ENCODE results near the gene BPI.
"Not testable (repeated sequence)": the region's sequence is repeated elsewhere in the genome, so short reads cannot be mapped to it uniquely, and the experiment has no call there.

BPI gene

DNA sequence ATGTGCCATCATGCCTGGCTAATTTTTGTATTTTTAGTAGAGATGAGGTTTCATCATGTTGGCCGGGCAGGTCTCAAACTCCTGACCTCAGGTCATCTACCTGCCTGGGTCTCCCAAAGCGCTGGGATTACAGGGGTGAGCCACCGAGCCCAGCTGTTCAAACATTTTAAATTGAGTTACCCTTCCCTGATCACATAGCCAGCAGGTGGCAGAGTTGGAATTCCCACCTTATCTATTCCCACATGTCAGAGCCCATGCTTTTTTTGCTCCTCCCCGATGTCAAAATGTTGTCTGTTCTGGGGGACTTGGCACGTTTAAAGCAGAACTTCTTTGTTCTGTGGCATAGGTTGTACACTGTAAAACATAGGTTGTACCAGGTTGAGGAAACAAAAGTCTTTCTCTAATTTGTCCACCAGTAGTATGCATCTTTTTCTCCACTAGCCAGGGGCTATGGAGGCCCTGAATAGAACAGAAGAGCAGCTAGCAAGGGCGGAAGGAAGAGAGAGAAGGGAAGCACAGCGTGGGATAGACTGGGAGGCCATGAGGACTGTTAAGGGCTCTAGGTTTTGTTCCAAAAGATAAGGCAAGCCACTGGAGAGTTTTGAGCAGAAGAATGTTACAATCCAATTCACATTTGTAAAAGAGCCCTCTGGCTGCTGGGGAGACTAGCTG is 35.0 kb downstream of the BPI start:
- no peak for DNase-seq

DNA sequence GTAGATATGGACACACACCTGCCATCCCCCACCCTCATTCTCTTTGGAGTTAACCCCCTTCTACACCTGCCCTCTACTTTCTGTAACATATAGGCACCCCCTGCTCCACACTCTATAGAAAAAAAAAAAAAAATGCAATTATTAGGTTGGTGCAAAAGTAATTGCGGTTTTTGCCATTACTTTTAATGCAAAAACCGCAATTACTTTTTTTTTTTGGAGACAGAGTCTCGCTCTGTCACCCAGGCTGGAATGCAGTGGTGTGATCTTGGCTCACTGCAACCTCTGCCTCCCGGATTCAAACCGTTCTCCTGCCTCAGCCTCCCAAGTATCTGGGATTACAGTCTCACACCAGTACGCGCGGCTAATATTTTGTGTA is 35.6 kb downstream of the BPI start:
- DNase-seq, result not testable (repeated sequence)

DNA sequence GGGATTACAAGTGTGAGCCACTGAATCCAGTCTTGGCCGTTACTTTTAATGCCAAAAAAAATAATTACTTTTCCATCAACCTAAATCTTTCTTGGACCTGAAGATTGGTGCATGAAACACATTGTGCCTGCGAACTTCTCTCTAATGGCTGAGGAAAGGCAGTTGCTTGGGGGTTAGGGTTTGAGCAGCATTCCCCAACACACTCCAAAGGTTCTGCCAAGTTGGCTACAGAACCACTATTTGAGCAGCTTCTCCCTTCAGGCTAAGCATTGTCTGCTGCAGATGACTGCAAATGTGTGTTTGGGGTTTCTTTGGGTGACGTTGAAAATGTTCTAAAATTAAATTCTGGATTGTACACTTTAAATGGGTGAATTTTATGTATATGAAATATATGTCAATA is 36.0 kb downstream of the BPI start:
- DNase-seq, result no peak

DNA sequence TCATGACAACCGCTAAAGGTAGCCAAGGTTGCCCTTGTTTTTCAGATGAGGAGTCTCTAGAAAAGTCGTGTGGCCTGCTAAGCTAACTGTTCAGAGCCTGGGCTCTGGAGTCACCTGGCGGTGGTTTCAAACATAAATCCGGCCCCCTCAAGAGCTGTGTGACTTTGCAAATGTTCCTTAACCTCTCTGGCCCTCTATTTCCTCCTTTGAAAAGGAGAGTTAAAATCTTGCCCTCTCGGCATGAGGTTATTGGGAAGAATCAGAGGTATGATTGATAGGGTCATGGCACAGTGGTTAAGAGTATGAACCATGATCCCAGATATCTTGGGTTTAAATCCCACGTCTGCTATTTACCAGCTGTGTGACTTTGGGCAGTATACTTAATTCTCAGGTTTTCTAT is 36.7 kb downstream of the BPI start:
- no peak for DNase-seq

DNA sequence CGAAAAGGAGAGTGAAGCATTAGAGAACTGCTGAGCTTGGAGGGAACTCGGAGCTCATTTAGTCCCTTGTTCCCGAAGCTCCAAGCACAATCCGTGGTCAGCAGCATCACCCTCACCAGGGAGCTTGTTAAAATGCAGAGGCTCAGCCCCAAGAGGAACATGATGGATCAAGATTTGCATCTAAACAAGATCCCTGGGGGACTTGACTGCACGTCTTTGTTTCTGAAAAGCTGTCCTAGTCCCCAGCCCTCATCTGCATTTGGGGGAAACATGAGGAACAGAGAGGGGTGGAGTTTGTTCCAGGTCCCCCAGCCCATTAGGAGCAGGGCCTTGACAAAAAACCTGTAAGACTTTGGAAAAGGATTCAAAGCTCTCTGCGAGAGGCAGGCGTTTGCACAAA is 38.3 kb downstream of the BPI start:
- DNase-seq, result no peak

DNA sequence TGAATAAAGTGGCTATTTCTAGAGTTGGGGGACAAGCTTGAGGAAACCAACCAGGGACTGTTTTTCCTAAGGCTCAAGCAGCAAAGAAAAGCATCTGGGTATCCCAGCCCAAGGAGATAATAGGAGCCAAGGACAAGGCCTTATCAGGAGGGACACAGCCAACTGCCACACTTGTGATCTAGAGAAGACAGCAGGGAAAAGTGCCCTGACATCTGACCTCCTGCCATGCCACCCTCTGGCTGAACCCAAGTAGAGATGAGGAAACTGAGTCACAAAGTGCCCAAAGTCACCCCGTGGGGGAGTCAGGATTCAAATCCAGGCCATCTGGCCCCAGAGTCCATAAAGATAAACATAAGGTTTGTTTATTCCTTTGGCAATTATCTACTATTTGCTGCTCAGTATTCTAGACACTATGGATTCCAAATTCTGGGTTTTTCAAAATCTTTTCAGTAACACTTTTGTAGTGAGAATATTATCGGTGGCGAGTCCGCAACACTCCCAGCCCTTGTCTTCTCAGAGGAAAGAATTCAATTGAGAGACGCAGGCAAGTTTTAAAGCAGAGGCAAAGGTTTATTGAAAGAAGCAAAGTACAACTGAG is 38.9 kb downstream of the BPI start:
- no peak for DNase-seq

DNA sequence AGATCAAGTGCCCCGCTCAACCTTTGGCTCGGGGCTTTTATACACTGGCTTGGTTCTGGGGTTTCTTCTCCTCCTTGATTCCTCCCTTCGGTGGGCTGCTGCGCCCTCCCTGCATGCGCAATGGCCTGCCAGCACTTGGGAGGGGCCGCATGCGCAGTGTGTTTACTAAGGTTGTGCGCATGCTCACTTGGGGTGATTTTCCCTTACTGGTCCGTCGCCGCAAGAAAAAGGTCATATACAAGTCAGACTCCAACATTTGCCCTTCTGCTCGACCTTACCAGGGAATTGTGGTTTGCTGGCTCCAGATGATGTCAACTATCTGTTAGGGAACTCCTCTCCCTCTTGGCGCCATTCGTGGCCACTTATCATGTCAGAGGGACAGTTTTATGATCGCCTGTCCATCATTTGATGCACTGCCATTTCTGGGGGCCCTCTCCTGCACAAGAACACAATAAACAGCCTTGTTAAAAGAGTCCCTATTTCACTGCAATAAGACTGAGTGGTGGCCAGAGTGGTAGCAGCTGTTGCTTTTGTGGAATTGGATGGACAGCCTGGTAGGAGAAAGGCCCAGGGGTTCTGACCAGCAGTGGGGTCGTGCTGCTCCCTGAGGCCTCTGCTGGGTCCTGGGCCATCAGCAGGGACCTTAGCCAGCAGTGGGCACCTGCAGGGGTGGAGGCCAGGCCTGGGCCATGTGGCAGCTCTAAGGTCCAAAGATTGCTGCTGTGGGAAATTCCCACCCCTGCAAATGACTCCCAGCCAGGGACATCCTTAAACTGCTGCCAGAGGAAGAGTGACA is 39.6 kb downstream of the BPI start:
- no peak for DNase-seq

DNA sequence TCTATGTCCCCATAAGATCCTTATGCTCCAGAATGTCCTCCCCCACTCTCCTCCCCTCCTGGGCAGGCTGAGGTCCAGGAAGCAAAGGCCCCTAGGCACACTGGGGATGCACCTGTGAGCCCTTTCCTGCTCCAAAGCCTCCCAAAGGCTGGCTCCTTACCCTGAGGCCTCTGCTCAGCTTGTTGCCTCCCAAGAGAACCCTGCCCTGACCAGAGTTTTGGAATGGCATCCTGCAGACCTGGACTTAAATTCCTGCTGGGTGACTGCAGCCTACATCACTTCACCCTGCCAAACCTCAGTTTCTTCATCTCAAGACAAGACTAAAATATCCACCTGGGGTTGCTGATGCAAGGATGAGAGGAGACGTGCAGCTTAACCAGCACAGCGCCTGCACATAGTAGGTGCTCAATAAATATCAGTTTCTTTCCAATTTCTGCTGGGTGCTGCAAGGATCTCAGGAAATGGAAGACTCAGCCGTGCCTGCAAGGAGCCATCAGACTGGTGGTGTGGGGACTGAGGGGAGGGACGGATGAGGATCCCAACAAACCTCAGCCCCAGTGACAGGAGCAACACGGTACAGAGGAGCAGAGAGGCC is 40.2 kb downstream of the BPI start:
- DNase-seq, result no peak

DNA sequence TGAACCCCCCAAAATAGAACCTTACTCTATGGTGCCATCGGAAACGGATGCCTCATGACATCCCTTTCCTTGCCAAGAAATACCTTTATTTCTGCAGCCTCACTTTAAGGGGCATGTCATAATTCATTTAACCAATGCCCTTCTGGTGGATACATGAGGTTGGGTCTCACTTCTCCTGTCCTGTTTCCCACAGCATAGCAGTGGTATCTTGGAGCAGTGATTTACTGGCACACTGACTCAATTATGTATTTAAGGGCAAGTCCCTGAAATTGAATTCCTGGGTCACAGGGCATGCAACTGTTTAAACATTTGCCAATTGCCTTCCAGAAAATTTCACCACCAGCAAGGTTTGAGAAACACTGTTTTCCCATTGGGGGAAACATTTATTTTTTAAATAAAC is 41.7 kb downstream of the BPI start:
- DNase-seq, result no peak

DNA sequence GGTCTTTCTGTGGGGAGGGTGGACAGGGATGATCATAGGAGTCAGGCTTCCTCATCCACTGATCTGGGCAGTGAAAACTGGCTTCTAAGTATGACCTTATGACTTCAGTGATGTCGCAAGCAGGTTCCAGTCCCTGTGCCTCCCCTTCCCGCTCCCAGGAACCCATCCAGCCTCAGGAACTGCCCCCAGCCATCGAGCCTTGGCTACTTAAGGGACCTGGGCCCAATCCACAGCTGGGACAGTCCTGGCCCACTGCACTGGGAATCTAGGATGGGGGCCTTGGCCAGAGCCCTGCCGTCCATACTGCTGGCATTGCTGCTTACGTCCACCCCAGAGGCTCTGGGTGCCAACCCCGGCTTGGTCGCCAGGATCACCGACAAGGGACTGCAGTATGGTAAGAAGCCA is 42.3 kb downstream of the BPI start, which contains the start of gene LBP:
Gene LBP, plus strand, starts transcription at position 236 of the 405 bp plus-strand sequence. Its CDS starts 35 bp downstream, at position 271.
- no peak for DNase-seq

DNA sequence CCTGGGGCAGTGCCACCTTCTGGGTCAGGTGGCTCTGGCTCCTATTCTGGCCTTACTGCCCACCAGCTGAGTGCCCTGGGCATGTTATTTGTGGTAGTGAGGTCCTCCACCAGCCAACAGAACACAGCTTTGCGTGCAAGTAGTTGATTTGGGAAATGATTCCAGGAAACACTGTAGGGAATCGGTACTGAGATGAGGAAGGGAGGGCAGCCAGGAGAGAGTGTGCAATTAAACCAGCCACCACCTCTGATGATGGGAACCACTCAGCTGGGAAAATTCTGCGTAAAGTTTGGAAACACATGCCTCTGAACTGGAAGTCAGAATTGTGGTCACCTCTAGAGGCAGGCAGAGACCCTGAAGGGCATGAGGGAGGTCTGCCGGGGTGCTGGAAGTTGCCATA is 42.8 kb downstream of the BPI start:
- DNase-seq, result no peak

DNA sequence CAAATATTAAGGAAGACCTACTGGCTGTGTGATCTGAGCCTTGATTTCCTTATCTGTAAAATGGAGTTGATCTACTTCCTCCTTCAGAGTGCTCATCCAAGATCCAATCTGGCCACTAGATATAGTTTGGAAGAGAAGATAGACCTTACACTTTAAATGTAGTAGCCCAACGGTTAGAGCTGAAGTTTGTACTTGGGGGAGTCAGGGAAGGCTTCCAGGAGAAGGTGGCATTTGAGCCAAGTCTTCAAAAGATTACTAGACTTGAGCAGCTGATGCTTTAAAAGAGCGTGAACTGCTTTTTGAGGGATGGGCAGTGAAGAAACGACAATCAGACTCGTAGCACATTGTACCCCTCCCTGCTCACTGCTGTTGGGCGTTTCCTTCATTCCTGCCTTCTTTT is 45.9 kb downstream of the BPI start:
- DNase-seq, result no peak

DNA sequence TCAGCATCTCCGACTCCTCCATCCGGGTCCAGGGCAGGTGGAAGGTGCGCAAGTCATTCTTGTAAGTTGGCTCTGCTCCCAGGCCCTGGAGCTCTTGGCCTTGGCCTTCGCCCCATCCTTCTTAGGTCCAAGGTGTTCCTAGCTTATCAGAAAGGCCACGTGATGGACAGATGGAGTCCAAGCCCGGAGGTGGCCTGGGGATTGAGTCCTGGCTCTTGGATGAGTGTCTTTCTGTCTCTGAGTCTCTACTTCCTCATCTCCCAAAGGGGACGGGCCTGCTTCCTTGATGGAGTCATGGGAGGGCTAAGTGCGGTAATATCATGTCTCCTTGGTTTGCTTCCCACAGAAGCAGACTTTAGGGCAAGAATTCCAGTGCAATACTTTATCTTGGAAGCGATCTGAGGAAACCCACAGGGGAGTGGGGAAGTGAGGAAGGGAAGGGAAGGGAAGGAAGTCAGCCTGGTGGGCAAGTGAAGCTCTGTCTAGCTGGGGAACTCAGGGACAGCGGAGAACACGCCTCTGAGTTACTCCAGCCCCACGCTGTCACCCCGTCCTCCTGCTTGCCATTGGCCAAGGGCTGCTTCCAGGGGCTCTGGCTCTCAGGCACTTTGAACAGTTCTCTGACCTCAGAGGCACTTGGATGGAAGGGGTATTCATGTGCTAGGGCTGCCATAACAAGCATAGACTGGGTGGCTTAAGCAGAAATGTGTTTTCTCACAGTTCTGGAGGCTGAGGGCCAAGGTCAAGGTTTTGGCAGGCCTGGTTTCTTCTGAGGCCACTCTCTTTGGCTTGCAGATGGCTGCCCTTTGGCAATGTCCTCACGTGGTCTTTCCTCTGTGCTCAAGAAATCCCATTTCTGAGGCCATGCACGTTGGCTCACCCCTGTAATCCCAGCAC is 47.2 kb downstream of the BPI start:
- DNase-seq, result no peak

DNA sequence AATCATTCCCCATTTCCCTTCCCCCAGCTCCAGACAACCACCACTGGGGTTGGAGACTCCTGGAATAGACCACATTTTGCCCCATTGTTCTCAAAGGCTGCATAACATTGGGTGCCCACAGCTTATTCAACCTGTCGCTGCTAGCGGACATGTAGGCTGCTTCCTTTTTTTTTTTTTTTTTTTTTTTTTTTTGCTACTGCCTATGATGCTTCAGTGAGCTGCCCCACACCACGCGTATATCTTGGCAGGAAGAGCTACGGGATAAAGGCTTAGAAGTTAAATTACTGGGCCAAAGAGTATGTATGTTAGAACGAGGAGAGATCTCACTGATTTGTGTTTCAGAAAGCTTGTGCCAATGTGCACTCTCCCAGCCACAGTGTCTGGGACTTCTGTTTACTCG is 49.4 kb downstream of the BPI start:
- no peak for DNase-seq

DNA sequence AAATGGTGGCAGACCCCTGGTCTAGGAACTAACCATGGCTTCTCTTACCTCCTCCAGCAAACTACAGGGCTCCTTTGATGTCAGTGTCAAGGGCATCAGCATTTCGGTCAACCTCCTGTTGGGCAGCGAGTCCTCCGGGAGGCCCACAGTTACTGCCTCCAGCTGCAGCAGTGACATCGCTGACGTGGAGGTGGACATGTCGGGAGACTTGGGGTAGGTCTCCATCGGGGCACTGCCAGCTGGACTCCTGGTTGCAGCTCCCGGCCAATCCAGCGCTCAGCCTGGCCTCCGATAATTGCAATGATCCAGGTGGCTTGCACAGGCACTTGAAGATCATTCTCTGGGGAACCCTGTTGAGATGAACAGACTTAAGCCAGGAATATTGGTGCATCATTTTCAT is 50.3 kb downstream of the BPI start:
- DNase-seq, result no peak

DNA sequence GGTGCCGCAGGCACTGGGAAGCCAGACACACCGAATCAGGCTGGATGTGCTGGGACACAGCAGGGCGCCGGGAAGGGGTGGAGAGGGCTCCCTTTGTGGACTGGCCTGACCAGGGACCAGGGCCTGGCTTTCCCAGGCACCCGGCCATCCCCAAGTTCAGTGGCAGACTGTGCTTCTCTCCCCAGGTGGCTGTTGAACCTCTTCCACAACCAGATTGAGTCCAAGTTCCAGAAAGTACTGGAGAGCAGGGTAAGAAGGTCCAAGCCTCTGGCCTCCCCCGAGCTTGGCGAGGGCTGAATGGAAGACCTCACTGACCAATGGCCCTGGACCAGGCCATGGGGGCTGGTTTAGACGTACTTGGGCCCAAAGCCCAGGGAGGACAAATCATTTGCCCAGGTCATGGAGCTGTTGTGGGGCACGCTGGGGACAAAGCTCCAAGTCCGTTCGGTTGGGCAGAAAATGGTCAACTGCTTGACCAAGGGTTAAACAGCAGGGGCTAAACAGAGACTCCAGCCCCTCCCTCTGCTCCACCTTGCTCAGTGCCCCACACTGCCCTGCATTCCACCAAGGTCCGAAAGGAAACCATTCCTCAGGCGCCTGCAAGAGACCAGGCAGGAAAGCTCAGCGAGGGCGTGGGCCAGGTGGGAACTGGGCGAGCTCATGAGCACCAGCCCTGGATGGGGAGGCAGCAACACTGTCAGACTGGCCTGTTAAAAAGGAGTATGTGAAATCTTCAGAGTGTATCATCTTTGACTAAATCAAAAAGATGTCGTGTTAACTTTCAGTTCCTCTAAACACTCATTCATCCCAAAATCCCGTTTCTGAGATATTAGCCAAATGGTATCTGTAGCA is 51.4 kb downstream of the BPI start:
- no peak for DNase-seq

DNA sequence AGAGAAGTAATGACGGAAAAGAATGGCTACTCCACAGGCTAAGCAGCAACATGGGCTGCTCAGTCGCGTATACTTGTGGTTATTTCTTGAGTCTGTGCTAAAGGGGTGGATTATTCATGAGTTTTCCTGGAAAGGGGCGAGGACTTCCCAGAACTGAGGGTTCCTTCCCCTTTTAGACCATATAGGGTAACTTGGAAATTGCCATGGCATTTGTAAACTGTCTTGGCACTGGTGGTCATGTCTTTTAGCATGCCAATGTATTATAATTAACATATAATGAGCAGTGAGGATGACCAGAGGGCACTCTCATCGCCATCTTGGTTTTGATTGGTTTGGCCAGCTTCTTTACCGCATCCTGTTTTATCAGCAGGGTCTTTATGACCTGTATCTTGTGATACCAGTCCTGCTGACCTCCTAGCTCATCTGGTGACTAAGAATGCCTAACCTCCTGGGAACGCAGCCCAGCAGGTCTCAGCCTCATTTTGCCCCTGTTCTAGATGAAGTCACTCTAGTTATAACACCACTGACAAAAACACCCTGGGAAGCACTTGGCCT is 53.8 kb downstream of the BPI start:
- DNase-seq, result no peak

DNA sequence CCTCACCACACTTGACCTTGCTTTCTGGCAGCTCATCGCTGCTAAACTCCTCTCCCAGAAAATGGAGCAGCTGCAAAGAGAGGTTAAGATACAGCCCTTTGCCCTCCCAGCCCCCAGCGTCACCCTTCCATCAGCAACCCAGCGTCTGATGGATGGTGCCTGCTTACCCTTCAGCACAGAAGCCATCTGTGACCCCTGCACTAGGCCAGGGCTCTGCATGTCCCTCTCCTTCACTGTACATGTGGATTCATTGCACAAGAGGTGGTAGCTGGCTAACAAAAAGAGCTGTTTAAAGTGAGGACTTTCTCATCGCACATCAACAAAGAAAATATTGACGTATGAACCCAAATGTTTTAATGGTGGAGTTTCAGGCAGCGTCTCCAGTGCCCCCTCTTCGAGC is 54.6 kb downstream of the BPI start:
- DNase-seq, result no peak

DNA sequence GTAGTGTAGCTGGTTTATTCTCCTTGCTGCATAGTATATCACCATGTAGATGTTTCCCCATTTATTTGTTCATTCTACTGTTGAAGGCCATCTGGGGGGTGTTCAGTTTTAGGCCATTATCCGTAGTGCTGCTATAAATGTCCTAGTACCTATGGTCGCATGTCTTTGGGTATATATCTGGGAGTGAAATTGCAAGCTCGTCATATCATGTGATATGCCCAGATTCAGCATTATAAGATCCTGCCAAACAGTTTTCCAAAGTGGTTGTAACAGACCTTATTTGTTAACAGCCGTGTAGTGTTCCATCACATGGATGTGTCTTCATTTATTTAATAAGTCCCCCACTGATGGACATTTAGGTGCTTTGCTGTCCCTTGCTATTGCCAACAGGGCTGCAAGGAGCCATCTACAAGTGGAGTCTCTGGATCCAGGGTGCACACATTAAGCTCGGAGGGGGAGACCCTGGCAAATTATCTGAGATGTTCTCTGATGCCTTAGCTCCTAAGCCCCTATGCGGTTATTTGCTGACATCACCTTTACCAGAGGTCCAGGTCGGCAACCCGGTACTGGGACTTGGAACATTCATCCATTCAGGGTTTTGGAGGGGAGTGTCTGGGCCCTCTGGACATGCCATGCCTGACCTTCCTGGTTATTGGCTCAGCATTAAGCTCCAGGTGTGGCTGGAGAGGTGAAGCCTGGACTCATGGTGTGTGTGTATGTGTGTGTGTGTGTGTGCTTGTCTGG is 59.2 kb downstream of the BPI start:
- DNase-seq, result no peak

DNA sequence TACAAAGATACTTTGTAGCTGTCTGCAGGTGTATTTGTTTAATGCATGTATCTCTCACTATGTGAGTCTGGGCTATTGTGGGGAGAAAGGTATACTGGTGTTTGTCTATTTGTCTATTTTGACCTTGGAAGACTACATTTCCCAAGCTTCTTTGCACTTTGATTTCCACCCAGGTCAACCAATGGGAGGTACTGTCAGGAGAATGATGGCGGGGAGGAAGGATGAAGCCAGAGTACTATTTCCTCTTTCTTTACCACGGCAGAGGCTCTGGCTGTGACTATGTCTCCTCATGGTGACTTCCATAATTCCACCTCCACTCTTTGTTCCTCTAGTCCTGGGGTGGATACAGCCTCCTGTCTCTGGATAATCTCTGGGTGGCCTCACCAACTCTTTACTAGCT is 65.4 kb downstream of the BPI start:
- DNase-seq, result no peak

DNA sequence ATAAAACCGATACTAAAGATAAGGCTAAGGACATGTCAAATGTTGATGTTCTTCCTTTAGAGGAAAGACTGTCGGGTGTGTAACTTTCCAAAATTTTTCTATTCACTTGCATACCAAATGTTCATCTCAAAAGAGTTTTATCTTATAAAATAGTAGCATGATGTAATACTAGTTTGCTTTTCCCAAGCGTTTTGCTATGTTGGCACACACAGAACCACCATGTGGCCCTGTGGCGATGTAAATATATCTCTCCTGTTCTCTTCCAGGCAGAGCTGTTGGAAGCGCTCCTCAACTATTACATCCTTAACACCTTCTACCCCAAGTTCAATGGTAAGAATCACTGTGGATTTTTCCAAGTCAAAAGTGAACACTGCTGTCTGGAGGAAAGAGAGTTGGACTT is 68.8 kb downstream of the BPI start:
- no peak for DNase-seq

Measured in activated CD4-positive, alpha-beta T cell treated with anti-CD3 and anti-CD28 coated beads, Interleukin-2, amount 50 U/mL, for 16 hours (primary cell).